HG03432 (cell line): Measurements from ENCODE around the gene LRRN2.

Experiments used
- ATAC-seq: cut with Tn5 transposase; IDR thresholded peaks from one replicate; pipeline ENCODE4 v1.9.1; 2021; ENCODE audit warnings: mild to moderate bottlenecking, moderate library complexity; ENCODE audit not compliant: unreplicated experiment

LRRN2 gene

GRCh38 chr1:204607910-204608309 lies 77.6 kb downstream of the LRRN2 start:
- ATAC-seq: no peak

- no peak for ATAC-seq
These were observed 79.7 kb downstream of the LRRN2 start for GRCh38 chr1:204605791-204606190.

GRCh38 chr1:204602871-204603542 lies 82.5 kb downstream of the LRRN2 start:
- no peak for ATAC-seq

GRCh38 chr1:204602111-204602579 lies 83.4 kb downstream of the LRRN2 start:
- no peak for ATAC-seq

GRCh38 chr1:204600968-204601367 lies 84.6 kb downstream of the LRRN2 start:
- ATAC-seq: no peak

GRCh38 chr1:204600203-204600602 lies 85.3 kb downstream of the LRRN2 start:
- ATAC-seq: no peak

- no peak for ATAC-seq
These were observed 85.9 kb downstream of the LRRN2 start for GRCh38 chr1:204599596-204599995.

GRCh38 chr1:204599098-204599497 lies 86.4 kb downstream of the LRRN2 start:
- ATAC-seq: no peak

GRCh38 chr1:204598319-204598969 lies 87.1 kb downstream of the LRRN2 start:
- no peak for ATAC-seq

- ATAC-seq: no peak
These were observed 93.1 kb downstream of the LRRN2 start for GRCh38 chr1:204592246-204592948.

- ATAC-seq: no peak
These were observed 94.0 kb downstream of the LRRN2 start for GRCh38 chr1:204591473-204592090.

GRCh38 chr1:204589409-204590038 lies 96.0 kb downstream of the LRRN2 start:
- no peak for ATAC-seq

GRCh38 chr1:204588826-204589225 lies 96.7 kb downstream of the LRRN2 start:
- ATAC-seq: no peak

- ATAC-seq: no peak
These were observed 97.9 kb downstream of the LRRN2 start for GRCh38 chr1:204587621-204588020.

- ATAC-seq: no peak
These were observed 100.7 kb downstream of the LRRN2 start for GRCh38 chr1:204584699-204585372.

GRCh38 chr1:204583909-204584632 lies 101.5 kb downstream of the LRRN2 start:
- ATAC-seq: no peak

- no peak for ATAC-seq
These were observed 103.8 kb downstream of the LRRN2 start for GRCh38 chr1:204581759-204582158.

GRCh38 chr1:204580862-204581261 lies 104.7 kb downstream of the LRRN2 start:
- no peak for ATAC-seq

- no peak for ATAC-seq
These were observed 105.9 kb downstream of the LRRN2 start for GRCh38 chr1:204579681-204580080.
